ENCODE data around the gene NUDT11. TPM values are rescaled to one million over a fixed set of nuclear protein-coding genes. Genes with fewer than 3 reads are reported as not detected.
"Not testable (repeated sequence)": the region's sequence is repeated elsewhere in the genome, so short reads cannot be mapped to it uniquely, and the experiment has no call there.

The NUDT11 gene
- total RNA-seq = 0.14 TPM
- long read RNA-seq = 0 reads

GRCh38 chrX:51496501-51497291 is at the start of gene NUDT11:
Gene NUDT11 (minus strand): TSS chrX:51496592. CDS start chrX:51496444, 148 bp downstream.
- intact Hi-C loops (cut with DNase I) = no loop called here
- ATAC-seq = peak; percentile 93
- peak; percentile 71 for DNase-seq (ENCODE audit: missing footprints)

GRCh38 chrX:51520393-51520792 is 24.0 kb upstream of the NUDT11 start:
- no peak for DNase-seq (ENCODE audit: missing footprints)
- intact Hi-C loops (cut with DNase I) = no loop called here
- no peak for ATAC-seq

GRCh38 chrX:51519131-51519530 is 22.7 kb upstream of the NUDT11 start:
- intact Hi-C loops (cut with DNase I); DNase-seq (ENCODE audit: missing footprints); ATAC-seq: not testable (repeated sequence)

- ATAC-seq = no peak
- DNase-seq (ENCODE audit: missing footprints) = no peak
- intact Hi-C loops (cut with DNase I) = no loop called here
Measured at GRCh38 chrX:51507551-51507950, 11.2 kb upstream of the NUDT11 start.

GRCh38 chrX:51495701-51496488 is 497 bp downstream of the NUDT11 start:
- ATAC-seq; intact Hi-C loops (cut with DNase I); DNase-seq (ENCODE audit: missing footprints): not testable (repeated sequence)

GRCh38 chrX:51494409-51494808 is 2.0 kb downstream of the NUDT11 start:
- ATAC-seq (no peak), DNase-seq (ENCODE audit: missing footprints) (no peak)
- intact Hi-C loops (cut with DNase I) = no loop called here

GRCh38 chrX:51487960-51488267 is 8.5 kb downstream of the NUDT11 start:
- DNase-seq (ENCODE audit: missing footprints) (no peak), ATAC-seq (no peak)
- intact Hi-C loops (cut with DNase I) = no loop called here

- ATAC-seq = no peak
- DNase-seq (ENCODE audit: missing footprints) = no peak
Measured at GRCh38 chrX:51484616-51485015, 11.8 kb downstream of the NUDT11 start.

GRCh38 chrX:51482411-51482810 is 14.0 kb downstream of the NUDT11 start:
- intact Hi-C loops (cut with DNase I); DNase-seq (ENCODE audit: missing footprints); ATAC-seq: not testable (repeated sequence)

More at GRCh38 chrX:51484616-51485015, 11.8 kb downstream of the NUDT11 start:
- intact Hi-C loops (cut with DNase I) = no loop called here

GRCh38 chrX:51476930-51477329 is 19.5 kb downstream of the NUDT11 start:
- ATAC-seq (no peak), DNase-seq (ENCODE audit: missing footprints) (no peak)
- intact Hi-C loops (cut with DNase I) = no loop called here

- ATAC-seq (no peak), DNase-seq (ENCODE audit: missing footprints) (no peak)
- intact Hi-C loops (cut with DNase I) = no loop called here
Measured at GRCh38 chrX:51463322-51463721, 33.1 kb downstream of the NUDT11 start.

- no peak for DNase-seq (ENCODE audit: missing footprints)
- no peak for ATAC-seq
- intact Hi-C loops (cut with DNase I) = no loop called here
Measured at GRCh38 chrX:51461053-51462044, 35.0 kb downstream of the NUDT11 start.

GRCh38 chrX:51459125-51459524 is 37.3 kb downstream of the NUDT11 start:
- intact Hi-C loops (cut with DNase I) = no loop called here
- ATAC-seq (no peak), DNase-seq (ENCODE audit: missing footprints) (no peak)

GRCh38 chrX:51456814-51457213 is 39.6 kb downstream of the NUDT11 start:
- ATAC-seq (no peak), DNase-seq (ENCODE audit: missing footprints) (no peak)
- intact Hi-C loops (cut with DNase I) = no loop called here

GRCh38 chrX:51456246-51456645 is 40.1 kb downstream of the NUDT11 start:
- no peak for DNase-seq (ENCODE audit: missing footprints)
- no peak for ATAC-seq
- intact Hi-C loops (cut with DNase I) = no loop called here

- ATAC-seq (no peak), DNase-seq (ENCODE audit: missing footprints) (no peak)
- intact Hi-C loops (cut with DNase I) = no loop called here
Measured at GRCh38 chrX:51440365-51440764, 56.0 kb downstream of the NUDT11 start.

Data from Right ventricle myocardium inferior (tissue), 1 donor.